Osteoblast (primary cell): ENCODE measurements around the gene MIGA1. TPM values are rescaled to one million over a fixed set of nuclear protein-coding genes. Genes with fewer than 3 reads are reported as not detected.

Experiments
- DNase-seq: peaks from one replicate; pipeline ENCODE4 v3.0.0; 2011; ENCODE audit warnings: low spot score, mixed read lengths; ENCODE audit not compliant: insufficient read length; ENCODE audit errors: missing footprints
- H2AFZ ChIP-seq: 2 replicates; pipeline ENCODE4 v1.6.0; 2011; ENCODE audit warnings: mild to moderate bottlenecking, low read length
- H3K27ac ChIP-seq: 2 replicates; pipeline ENCODE4 v1.5.1; 2011; ENCODE audit warnings: mild to moderate bottlenecking, low read depth, low read length, moderate library complexity
- H3K27me3 ChIP-seq: 2 replicates; pipeline ENCODE4 v1.6.0; 2012; ENCODE audit warnings: mild to moderate bottlenecking, control low read depth, inconsistent platforms, low read length, moderate library complexity; ENCODE audit not compliant: insufficient read depth
- H3K36me3 ChIP-seq: 2 replicates; pipeline ENCODE4 v1.5.1; 2011; ENCODE audit warnings: mild to moderate bottlenecking, low read length, control low read depth, moderate library complexity; ENCODE audit not compliant: insufficient read depth
- H3K4me1 ChIP-seq: 2 replicates; pipeline ENCODE4 v1.5.1; 2011; ENCODE audit warnings: mild to moderate bottlenecking, low read length, control low read depth, moderate library complexity; ENCODE audit not compliant: insufficient read depth
- H3K4me2 ChIP-seq: 2 replicates; pipeline ENCODE4 v1.6.0; 2011; ENCODE audit warnings: mild to moderate bottlenecking, low read length; ENCODE audit not compliant: insufficient read depth
- H3K4me3 ChIP-seq: fragments of 200-600 bp; sonication (generic); 3 replicates; pipeline ENCODE4 v1.5.1; 2012; ENCODE audit warnings: mild to moderate bottlenecking, low read length, inconsistent platforms; ENCODE audit not compliant: insufficient read depth
- H3K79me2 ChIP-seq: 2 replicates; pipeline ENCODE4 v1.6.0; 2012; ENCODE audit warnings: mild to moderate bottlenecking, low read length, control low read depth, inconsistent platforms; ENCODE audit not compliant: insufficient read depth
- H3K9me3 ChIP-seq: 2 replicates; pipeline ENCODE4 v1.5.1; 2011; ENCODE audit warnings: low read depth, low read length, control low read depth
- H4K20me1 ChIP-seq: 2 replicates; pipeline ENCODE4 v1.6.0; 2012; ENCODE audit warnings: mild to moderate bottlenecking, low read length, control low read depth; ENCODE audit not compliant: insufficient read depth
- CTCF ChIP-seq: IDR thresholded peaks from 2 replicates; pipeline ENCODE4 v1.5.1; 2011; ENCODE audit warnings: mild to moderate bottlenecking, low read depth, low read length, moderate library complexity; ENCODE audit errors: extremely low read depth
- total RNA-seq: library from RNA; depleted of rRNA; stranded (reverse); fragments of >200 nt; gene quantifications from 2 replicates; pipeline ENCODE4 v1.2.3, GENCODE V29; 2012

Gene MIGA1
- total RNA-seq, 1 donor = 13.8 TPM

- Histone ChIP-seq H3K27ac (no peak overlapping the region), H3K4me1 (peaks cover 7% of the 10 kb centered on the region), H3K9me3 (no peaks in the 10 kb centered on the region), H3K79me2 (peaks cover 4% of the 10 kb centered on the region), H4K20me1 (no peaks in the 10 kb centered on the region), H3K4me3 (no peak overlapping the region), H3K36me3 (peaks cover 9% of the 10 kb centered on the region), H2AFZ (no peak overlapping the region), H3K4me2 (peak overlapping the region; percentile 29), H3K27me3 (no peaks in the 10 kb centered on the region)
- no peak for TF ChIP-seq CTCF
- no peak for DNase-seq
Measured at GRCh38 chr1:77841574-77841973, 62.1 kb downstream of the MIGA1 start.

- no peak for TF ChIP-seq CTCF
- H3K79me2 ChIP-seq = no peaks in the 10 kb centered on the region
- no peak overlapping the region for H3K4me3 ChIP-seq
- H3K4me1 ChIP-seq = peaks cover 7% of the 10 kb centered on the region
- no peak for DNase-seq
- no peaks in the 10 kb centered on the region for H3K9me3 ChIP-seq
- H3K27ac ChIP-seq = no peak overlapping the region
- no peak overlapping the region for H2AFZ ChIP-seq
- H3K36me3 ChIP-seq = peaks cover 9% of the 10 kb centered on the region
- H3K4me2 ChIP-seq = peak overlapping the region; percentile 13
- no peaks in the 10 kb centered on the region for H4K20me1 ChIP-seq
- no peaks in the 10 kb centered on the region for H3K27me3 ChIP-seq
Measured at GRCh38 chr1:77845951-77846350, 66.5 kb downstream of the MIGA1 start.

- Histone ChIP-seq H3K4me3 (no peak overlapping the region), H3K79me2 (no peaks in the 10 kb centered on the region), H3K36me3 (peaks cover 9% of the 10 kb centered on the region), H3K4me2 (no peak overlapping the region), H3K9me3 (no peaks in the 10 kb centered on the region), H3K27me3 (no peaks in the 10 kb centered on the region), H2AFZ (no peak overlapping the region), H3K4me1 (peaks cover 7% of the 10 kb centered on the region), H4K20me1 (no peaks in the 10 kb centered on the region), H3K27ac (no peak overlapping the region)
- DNase-seq = no peak
- TF ChIP-seq CTCF = no peak
Measured at GRCh38 chr1:77846966-77847365, 67.5 kb downstream of the MIGA1 start.

- Histone ChIP-seq H3K27ac (no peak overlapping the region), H3K36me3 (peaks cover 9% of the 10 kb centered on the region), H4K20me1 (no peaks in the 10 kb centered on the region), H2AFZ (no peak overlapping the region), H3K4me3 (no peak overlapping the region), H3K9me3 (no peaks in the 10 kb centered on the region), H3K27me3 (no peaks in the 10 kb centered on the region), H3K4me2 (no peak overlapping the region), H3K4me1 (peaks cover 7% of the 10 kb centered on the region), H3K79me2 (no peaks in the 10 kb centered on the region)
- TF ChIP-seq CTCF = no peak
- no peak for DNase-seq
Measured at GRCh38 chr1:77847621-77848080, 68.2 kb downstream of the MIGA1 start.
